BE2C (cell line): ENCODE data around the gene TAF7.
A peak's percentile ranks its signal among the peaks of the same experiment; 100 is the strongest.
"Not testable (repeated sequence)": the region's sequence is repeated elsewhere in the genome, so short reads cannot be mapped to it uniquely, and the experiment has no call there.

Source experiments
- DNase-seq: peaks from one replicate; pipeline ENCODE4 v3.0.0-alpha.2; 2020
- H3K27me3 ChIP-seq: fragments of 250-450 bp; sonication (Bioruptor Pico); 2 replicates; pipeline ENCODE4 v1.5.1; 2020; ENCODE audit warnings: mild to moderate bottlenecking
- H3K36me3 ChIP-seq: fragments of 250-450 bp; sonication (Bioruptor Pico); 2 replicates; pipeline ENCODE4 v1.5.1; 2020; ENCODE audit warnings: mild to moderate bottlenecking
- H3K4me1 ChIP-seq: fragments of 250-450 bp; sonication (Bioruptor Pico); 2 replicates; pipeline ENCODE4 v1.5.1; 2020
- H3K4me3 ChIP-seq: 2 replicates; pipeline ENCODE4 v1.5.1; 2011; ENCODE audit warnings: low read depth, low read length
- H3K9me3 ChIP-seq: fragments of 250-450 bp; sonication (Bioruptor Pico); 2 replicates; pipeline ENCODE4 v1.5.1; 2020
- TF ChIP-seq, protein P1 (sequence below): IDR thresholded peaks from 2 replicates; pipeline ENCODE4 v1.5.1; 2012; ENCODE audit warnings: mild to moderate bottlenecking, low read depth, low read length

Gene TAF7

DNA sequence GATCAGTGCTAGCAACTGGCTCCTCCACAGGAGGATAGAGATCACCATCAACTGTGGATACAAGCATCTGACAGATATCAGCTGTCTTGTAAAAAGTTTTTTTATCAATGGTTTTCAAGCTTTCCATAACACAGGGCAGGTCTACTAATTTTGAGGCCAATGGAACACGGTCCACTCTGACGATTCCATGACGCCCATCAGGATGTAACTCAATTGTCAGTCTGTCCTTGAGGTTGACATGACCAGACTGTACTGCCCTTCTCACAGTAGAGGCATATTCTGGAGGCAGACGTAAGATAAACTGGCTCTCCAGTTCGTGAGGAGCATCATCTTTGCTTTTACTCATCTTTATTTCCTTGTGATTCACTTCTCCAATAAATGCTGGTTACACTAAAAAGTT is 885 bp downstream of the TAF7 start:
- Histone ChIP-seq H3K4me3 (peak overlapping the region; percentile 100), H3K27me3 (no peaks in the 10 kb centered on the region), H3K36me3 (peaks cover 53% of the 10 kb centered on the region), H3K4me1 (no peaks in the 10 kb centered on the region), H3K9me3 (peaks cover 11% of the 10 kb centered on the region)
- TF ChIP-seq, protein P1, sequence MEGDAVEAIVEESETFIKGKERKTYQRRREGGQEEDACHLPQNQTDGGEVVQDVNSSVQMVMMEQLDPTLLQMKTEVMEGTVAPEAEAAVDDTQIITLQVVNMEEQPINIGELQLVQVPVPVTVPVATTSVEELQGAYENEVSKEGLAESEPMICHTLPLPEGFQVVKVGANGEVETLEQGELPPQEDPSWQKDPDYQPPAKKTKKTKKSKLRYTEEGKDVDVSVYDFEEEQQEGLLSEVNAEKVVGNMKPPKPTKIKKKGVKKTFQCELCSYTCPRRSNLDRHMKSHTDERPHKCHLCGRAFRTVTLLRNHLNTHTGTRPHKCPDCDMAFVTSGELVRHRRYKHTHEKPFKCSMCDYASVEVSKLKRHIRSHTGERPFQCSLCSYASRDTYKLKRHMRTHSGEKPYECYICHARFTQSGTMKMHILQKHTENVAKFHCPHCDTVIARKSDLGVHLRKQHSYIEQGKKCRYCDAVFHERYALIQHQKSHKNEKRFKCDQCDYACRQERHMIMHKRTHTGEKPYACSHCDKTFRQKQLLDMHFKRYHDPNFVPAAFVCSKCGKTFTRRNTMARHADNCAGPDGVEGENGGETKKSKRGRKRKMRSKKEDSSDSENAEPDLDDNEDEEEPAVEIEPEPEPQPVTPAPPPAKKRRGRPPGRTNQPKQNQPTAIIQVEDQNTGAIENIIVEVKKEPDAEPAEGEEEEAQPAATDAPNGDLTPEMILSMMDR = no peak
- no peak for DNase-seq

DNA sequence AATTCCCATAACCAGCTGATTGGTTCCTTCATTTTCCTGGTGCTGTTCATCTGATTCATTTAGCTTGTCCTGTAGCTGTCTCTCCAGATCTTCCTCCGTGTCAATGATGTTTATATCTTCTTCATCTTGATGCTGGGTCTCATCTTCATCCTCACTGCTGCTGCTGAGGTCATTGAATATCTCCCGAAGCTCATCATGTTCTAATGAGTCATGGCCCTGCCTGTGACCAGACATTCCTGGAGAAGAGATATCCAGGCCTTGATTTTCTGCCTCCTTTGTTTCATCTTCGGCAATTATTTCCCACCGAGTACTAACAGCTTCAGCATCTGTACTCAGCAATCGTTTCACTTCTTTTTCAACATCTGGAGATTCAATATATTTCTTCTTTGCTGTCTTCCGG is 1.4 kb downstream of the TAF7 start:
- Histone ChIP-seq H3K4me1 (no peaks in the 10 kb centered on the region), H3K4me3 (peak overlapping the region; percentile 100), H3K9me3 (peaks cover 11% of the 10 kb centered on the region), H3K27me3 (no peaks in the 10 kb centered on the region), H3K36me3 (peaks cover 54% of the 10 kb centered on the region)
- TF ChIP-seq, protein P1 = no peak
- no peak for DNase-seq

DNA sequence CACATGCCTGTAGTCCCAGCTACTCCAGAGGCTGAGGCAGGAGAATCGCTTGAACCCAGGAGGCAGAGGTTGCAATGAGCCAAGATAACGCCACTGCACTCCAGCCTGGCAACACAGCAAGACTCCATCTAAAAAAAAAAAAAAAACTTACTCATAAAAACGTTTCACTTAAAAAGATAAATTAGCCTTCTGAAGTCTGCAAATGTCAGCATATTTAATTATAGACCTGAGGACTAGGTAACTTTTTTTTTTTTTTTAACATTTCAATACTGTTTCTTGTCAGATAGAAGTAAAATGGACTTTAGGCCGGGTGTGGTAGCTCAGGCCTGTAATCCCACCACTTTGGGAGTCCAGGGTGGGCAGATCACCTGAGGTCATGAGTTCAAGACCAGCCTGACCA is 3.6 kb downstream of the TAF7 start:
- H3K9me3 ChIP-seq = peaks cover 11% of the 10 kb centered on the region
- H3K27me3 ChIP-seq, DNase-seq, H3K4me3 ChIP-seq, H3K4me1 ChIP-seq: not testable (repeated sequence)
- H3K36me3 ChIP-seq = peaks cover 54% of the 10 kb centered on the region

DNA sequence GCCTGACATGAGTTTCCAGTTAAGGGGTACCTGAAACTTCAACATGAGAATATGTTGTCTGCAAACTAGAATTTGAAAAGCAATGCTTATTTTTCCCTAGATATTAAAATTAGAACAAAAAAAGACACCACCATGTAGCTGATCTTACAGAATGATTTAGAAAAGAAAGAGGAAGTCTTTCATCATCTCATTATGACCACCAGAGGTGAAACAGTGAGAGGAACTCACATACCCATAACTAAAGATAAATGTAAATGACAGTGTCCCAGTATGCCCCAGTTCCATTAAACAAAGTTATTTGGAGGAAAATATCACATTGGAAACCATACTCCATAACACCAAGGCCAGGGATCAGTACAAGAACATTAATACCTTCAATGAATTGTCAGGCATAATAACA is 6.9 kb downstream of the TAF7 start:
- Histone ChIP-seq H3K4me3 (no peak overlapping the region), H3K36me3 (peaks cover 41% of the 10 kb centered on the region), H3K9me3 (no peaks in the 10 kb centered on the region; the same call in 1 of the 2 replicates), H3K27me3 (no peaks in the 10 kb centered on the region), H3K4me1 (no peaks in the 10 kb centered on the region)
- TF ChIP-seq, protein P1 = no peak
- DNase-seq = no peak

DNA sequence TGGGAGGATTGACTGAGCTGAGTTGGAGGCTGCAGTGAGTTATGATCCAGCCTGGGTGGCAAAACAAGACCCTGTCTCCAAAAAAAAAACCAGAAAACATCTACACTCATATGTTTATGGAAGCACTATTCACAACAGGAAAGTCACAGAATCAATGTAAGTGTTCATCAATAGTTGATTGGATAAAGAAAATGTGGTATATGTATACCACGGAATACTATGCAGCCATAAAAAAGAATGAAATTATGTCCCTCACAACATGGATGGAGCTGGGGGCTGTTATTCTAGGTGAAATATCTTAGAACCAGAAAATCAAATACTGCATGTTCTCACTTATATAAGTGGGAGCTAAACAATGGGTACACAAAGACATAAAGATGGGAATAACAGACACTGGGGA is 14.0 kb downstream of the TAF7 start:
- Histone ChIP-seq H3K36me3 (no peaks in the 10 kb centered on the region), H3K9me3 (no peaks in the 10 kb centered on the region), H3K4me3 (no peak overlapping the region), H3K27me3 (no peaks in the 10 kb centered on the region), H3K4me1 (no peaks in the 10 kb centered on the region)
- TF ChIP-seq, protein P1 = no peak
- DNase-seq = no peak

DNA sequence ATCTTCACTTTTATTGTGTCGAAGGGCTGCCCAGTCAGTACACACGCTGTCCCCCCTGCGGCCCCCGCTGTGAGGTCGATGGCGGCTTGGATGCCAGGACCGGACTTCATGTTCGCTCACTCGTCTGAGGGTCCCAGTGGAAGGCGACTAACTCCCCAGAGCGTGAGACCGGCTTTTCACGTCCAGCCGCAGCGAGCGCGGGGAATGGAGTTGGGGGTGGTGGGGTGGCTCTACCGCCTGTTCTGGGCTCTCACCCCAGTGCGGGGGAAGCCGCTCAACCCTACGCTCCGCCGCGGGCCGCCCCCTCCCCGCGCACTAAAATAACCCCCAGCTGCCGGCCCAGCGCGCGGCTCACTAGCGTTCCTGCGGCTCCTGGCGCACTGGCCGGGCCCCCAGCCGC is 16.8 kb downstream of the TAF7 start, which contains the start of gene SLC25A2:
Gene SLC25A2 (minus strand): TSS at position 294 of the 400 bp plus-strand sequence. CDS start 184 bp downstream, at position 110.
- H3K36me3 ChIP-seq = no peaks in the 10 kb centered on the region
- H3K27me3 ChIP-seq = no peaks in the 10 kb centered on the region
- TF ChIP-seq, protein P1 = no peak
- H3K9me3 ChIP-seq = no peaks in the 10 kb centered on the region
- no peak within 1 kb of the TSS for H3K4me3 ChIP-seq
- DNase-seq = no peak
- H3K4me1 ChIP-seq = no peaks in the 10 kb centered on the region

DNA sequence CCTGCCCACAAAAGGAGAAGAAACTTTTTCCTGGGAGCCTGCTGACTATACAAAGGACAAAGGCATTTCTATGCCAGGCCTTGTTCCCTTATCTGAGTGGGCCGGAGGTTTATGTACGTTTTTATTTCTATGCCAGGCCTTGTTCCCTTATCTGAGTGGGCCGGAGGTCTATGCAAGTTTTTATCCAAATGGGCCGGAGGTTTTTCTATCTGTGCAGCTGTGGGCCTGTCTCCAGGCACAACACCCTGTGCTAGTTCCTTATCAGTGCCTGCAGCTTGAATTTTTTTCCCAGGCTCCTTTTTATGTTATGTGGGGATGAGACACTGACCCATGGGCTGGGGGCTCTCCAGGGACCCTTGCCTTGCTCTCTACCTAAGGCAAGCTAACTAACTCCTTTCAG is 22.2 kb downstream of the TAF7 start:
- TF ChIP-seq, protein P1 = no peak
- peak; percentile 25 for DNase-seq
- no peaks in the 10 kb centered on the region for H3K9me3 ChIP-seq

More for the DNA sequence above, 22.2 kb downstream of the TAF7 start:
- Histone ChIP-seq H3K4me3 (no peak overlapping the region), H3K4me1 (no peaks in the 10 kb centered on the region), H3K27me3 (no peaks in the 10 kb centered on the region), H3K36me3 (no peaks in the 10 kb centered on the region)
